ENCODE data around the gene DNAJB6. TPM values are rescaled to one million over a fixed set of nuclear protein-coding genes. Genes with fewer than 3 reads are reported as not detected.

The DNAJB6 gene
- total and polyA plus RNA-seq, 9 donors = 79.0 to 154 (median 89.2) TPM

- no peak overlapping the region for H3K27ac ChIP-seq
- 89 to 92% (median 91%) methylated on average over 13 of the region's 13 CpGs for WGBS, 3 donors
- no peaks in the 10 kb centered on the region for H3K9me3 ChIP-seq
- TF ChIP-seq EP300 (IDR thresholded peaks at IDR 0.05) (no peak), POLR2A (IDR thresholded peaks at IDR 0.05) (no peak), CTCF (IDR thresholded peaks at IDR 0.05) (no peak)
- H3K27me3 ChIP-seq = no peaks in the 10 kb centered on the region
- DNase-seq = no peak
- intact Hi-C loops (cut with DNase I) = no loop called here
- peaks cover 7% of the 10 kb centered on the region for H3K4me1 ChIP-seq (ENCODE audit: insufficient read depth)
- no peaks in the 10 kb centered on the region for H3K36me3 ChIP-seq
- no peak overlapping the region for H3K4me3 ChIP-seq
Measured at GRCh38 chr7:157405501-157405900, 68.7 kb downstream of the DNAJB6 start.

- WGBS, 3 donors = 75 to 85% (median 79%) methylated on average over 31 to 32 of the region's 32 CpGs
- DNase-seq = peak in 2 of 5 donors; percentile 16 to 42
- Histone ChIP-seq H3K27me3 (no peaks in the 10 kb centered on the region), H3K4me1 (ENCODE audit: insufficient read depth) (peaks cover 7% of the 10 kb centered on the region), H3K9me3 (no peaks in the 10 kb centered on the region), H3K36me3 (no peaks in the 10 kb centered on the region), H3K4me3 (no peak overlapping the region), H3K27ac (no peak overlapping the region)
- TF ChIP-seq EP300 (IDR thresholded peaks at IDR 0.05) (no peak), CTCF (IDR thresholded peaks at IDR 0.05) (no peak), POLR2A (IDR thresholded peaks at IDR 0.05) (no peak)
- intact Hi-C loops (cut with DNase I) = no loop called here
Measured at GRCh38 chr7:157405914-157406810, 69.4 kb downstream of the DNAJB6 start.

- H3K4me1 ChIP-seq (ENCODE audit: insufficient read depth) = peaks cover 7% of the 10 kb centered on the region
- no peak for TF ChIP-seq EP300 (IDR thresholded peaks at IDR 0.05)
- no peak for TF ChIP-seq POLR2A (IDR thresholded peaks at IDR 0.05)
- TF ChIP-seq CTCF (IDR thresholded peaks at IDR 0.05) = no peak
- no peaks in the 10 kb centered on the region for H3K27me3 ChIP-seq
- 91 to 94% (median 91%) methylated on average over 22 of the region's 22 CpGs for WGBS, 3 donors
- no peak overlapping the region for H3K27ac ChIP-seq
- no peaks in the 10 kb centered on the region for H3K36me3 ChIP-seq
- intact Hi-C loops (cut with DNase I) = no loop called here
- H3K4me3 ChIP-seq = no peak overlapping the region
- no peaks in the 10 kb centered on the region for H3K9me3 ChIP-seq
- no peak for DNase-seq
Measured at GRCh38 chr7:157406971-157407370, 70.2 kb downstream of the DNAJB6 start.

- Histone ChIP-seq H3K36me3 (no peaks in the 10 kb centered on the region), H3K4me3 (no peak overlapping the region), H3K4me1 (ENCODE audit: insufficient read depth) (peaks cover 7% of the 10 kb centered on the region), H3K9me3 (no peaks in the 10 kb centered on the region), H3K27me3 (no peaks in the 10 kb centered on the region), H3K27ac (no peak overlapping the region)
- DNase-seq = no peak
- no peak for TF ChIP-seq CTCF (IDR thresholded peaks at IDR 0.05)
- TF ChIP-seq EP300 (IDR thresholded peaks at IDR 0.05) = no peak
- TF ChIP-seq POLR2A (IDR thresholded peaks at IDR 0.05) = no peak
- intact Hi-C loops (cut with DNase I) = no loop called here
- WGBS, 3 donors = 87 to 93% (median 88%) methylated on average over 30 of the region's 30 CpGs
Measured at GRCh38 chr7:157407512-157408257, 70.9 kb downstream of the DNAJB6 start.
